ENCODE data around the gene DCUN1D2. TPM values are rescaled to one million over a fixed set of nuclear protein-coding genes. Genes with fewer than 3 reads are reported as not detected.
A peak's percentile ranks its signal among the peaks of the same experiment; 100 is the strongest.
"Not testable (repeated sequence)": the region's sequence is repeated elsewhere in the genome, so short reads cannot be mapped to it uniquely, and the experiment has no call there.

The DCUN1D2 gene
- total RNA-seq, 2 donors from 2014 or later = 18.5 to 24.4 TPM

DNA sequence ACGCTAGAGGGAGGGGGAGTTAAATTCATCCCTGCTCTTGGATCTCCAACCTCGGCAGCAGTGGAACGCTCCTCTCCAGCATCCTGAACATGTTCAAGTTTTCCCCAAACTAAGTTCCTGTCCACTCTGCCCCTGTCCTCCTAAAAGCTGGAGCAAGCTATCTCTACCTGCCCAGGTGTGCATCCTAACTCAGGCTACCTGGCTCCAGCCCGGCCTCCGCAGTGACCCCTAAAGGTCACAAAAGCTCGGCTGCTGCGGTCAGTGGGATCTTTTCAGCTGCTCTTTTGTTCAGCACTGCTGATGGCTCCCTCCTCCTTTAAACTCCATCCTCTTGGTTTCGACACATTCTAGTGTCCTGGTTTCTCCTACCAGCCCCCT, 1.4 kb downstream of the DCUN1D2 start:
- no peak for ATAC-seq (replicated peaks)
- H3K4me3 Mint-ChIP-seq = peak overlapping the region; percentile 93
- H3K27me3 Mint-ChIP-seq = no peaks in the 10 kb centered on the region
- no peaks in the 10 kb centered on the region for H3K9me3 Mint-ChIP-seq
- peak overlapping the region; percentile 87 for H3K27ac Mint-ChIP-seq
- peaks cover 15% of the 10 kb centered on the region for H3K36me3 Mint-ChIP-seq (ENCODE audit: low read depth)
- peaks cover 36% of the 10 kb centered on the region for H3K4me1 Mint-ChIP-seq

DNA sequence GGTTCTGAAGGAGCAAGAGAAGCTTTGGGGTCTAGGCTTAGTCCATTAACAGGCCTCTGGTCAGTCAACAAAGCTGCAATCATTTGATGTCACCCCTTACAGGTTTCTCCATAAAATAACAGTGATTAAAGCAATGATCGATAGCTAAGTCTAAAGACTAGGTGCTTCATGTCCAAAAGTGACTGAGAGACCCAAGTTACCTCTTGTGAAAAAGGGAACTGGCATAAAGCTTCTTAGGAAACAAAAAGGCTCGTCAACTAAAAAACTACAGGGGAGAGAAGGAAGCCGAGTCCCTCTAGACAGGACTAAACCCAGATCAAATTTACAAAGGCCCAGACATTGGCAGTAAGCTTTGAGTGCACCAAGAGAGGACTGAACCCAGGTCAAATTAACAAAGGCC, 2.2 kb downstream of the DCUN1D2 start:
- peak overlapping the region; percentile 93 for H3K4me3 Mint-ChIP-seq
- H3K9me3 Mint-ChIP-seq = no peaks in the 10 kb centered on the region
- no peak for ATAC-seq (replicated peaks)
- no peak overlapping the region for H3K27ac Mint-ChIP-seq
- H3K36me3 Mint-ChIP-seq (ENCODE audit: low read depth) = peaks cover 18% of the 10 kb centered on the region
- H3K4me1 Mint-ChIP-seq = peaks cover 30% of the 10 kb centered on the region
- H3K27me3 Mint-ChIP-seq = no peaks in the 10 kb centered on the region

DNA sequence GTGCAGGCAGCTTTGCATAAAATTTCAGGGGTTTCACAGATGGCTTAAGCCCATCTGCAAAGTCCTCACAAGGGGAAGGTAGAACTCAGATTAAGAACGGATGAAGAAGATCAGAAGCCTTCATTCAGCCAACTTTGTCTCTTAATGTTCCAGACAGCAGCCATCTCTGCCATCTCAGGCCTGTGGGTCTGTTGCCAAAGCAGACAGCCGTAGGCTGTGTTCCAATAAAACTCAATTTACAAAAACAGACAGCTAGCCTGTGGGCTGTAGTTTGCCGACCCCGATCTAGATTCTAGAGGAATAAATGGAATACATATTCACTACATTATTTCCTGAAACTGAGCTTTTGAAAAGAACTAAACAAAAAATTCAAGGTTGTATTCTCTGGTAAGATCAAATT, 3.8 kb downstream of the DCUN1D2 start:
- no peak for ATAC-seq (replicated peaks)
- H3K36me3 Mint-ChIP-seq (ENCODE audit: low read depth) = peaks cover 32% of the 10 kb centered on the region
- no peak overlapping the region for H3K4me3 Mint-ChIP-seq
- H3K4me1 Mint-ChIP-seq = peaks cover 28% of the 10 kb centered on the region
- no peak overlapping the region for H3K27ac Mint-ChIP-seq
- no peaks in the 10 kb centered on the region for H3K9me3 Mint-ChIP-seq
- no peaks in the 10 kb centered on the region for H3K27me3 Mint-ChIP-seq

DNA sequence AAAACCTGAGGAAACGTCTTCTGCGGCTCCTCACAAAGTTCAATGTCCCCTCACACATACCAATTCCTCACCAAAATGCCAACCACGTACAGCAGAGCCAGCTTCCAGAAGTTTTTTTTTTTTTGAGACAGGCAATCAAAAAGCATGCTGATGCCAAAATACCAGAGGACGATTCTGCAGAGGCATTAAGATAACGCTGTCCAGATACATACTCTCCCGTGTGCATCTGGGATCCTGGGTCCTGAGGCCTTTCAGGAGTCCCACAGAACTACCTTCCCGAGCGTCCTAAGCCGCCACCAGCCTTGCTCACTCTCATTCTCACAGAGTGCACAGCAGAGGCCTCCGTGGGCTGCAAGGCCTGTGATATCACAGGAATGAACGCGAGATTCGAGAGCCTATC, 5.0 kb downstream of the DCUN1D2 start:
- H3K4me3 Mint-ChIP-seq = no peak overlapping the region
- H3K36me3 Mint-ChIP-seq (ENCODE audit: low read depth) = peaks cover 36% of the 10 kb centered on the region
- peaks cover 28% of the 10 kb centered on the region for H3K4me1 Mint-ChIP-seq
- ATAC-seq (replicated peaks) = no peak
- H3K27me3 Mint-ChIP-seq = no peaks in the 10 kb centered on the region
- no peak overlapping the region for H3K27ac Mint-ChIP-seq
- no peaks in the 10 kb centered on the region for H3K9me3 Mint-ChIP-seq

DNA sequence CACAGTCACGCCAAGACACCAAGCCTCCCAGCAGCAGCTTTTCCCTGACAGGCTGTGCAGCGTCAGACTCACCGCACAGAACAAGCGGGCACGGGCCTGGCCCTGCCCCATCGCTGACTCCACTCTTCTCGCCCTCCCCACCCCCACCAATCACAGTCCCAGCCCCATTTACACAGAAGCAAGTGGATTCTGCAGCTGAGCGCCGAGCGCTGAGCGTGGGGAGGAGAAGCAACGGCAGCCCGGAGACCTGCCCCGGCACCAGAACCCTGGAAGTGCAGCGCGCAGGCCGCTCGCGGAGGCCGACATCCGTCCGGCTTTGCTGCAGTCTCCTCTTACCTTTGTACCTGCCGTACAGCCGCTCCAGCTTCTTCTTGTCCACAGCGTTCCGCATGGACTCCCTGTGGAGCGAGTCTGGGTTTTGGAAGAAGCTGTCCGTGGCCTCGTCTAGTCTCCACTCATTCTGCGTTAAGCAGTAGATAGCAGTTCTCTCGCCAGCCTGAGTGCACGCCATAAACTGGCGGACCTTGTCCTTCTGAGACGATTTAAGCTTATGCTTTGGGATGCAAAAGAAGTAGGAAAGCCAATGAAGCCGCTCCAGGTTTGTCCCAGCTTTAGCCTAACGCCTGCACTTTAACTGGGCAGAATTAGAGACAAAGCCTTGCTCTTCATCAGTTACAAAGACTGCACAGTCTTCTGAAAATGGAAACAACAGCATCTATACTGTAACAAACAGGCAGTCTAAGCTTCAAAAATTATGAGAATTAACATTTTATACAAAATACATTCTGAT, 6.8 kb downstream of the DCUN1D2 start:
- peak overlapping the region; percentile 50 for H3K27ac Mint-ChIP-seq
- no peak overlapping the region for H3K4me3 Mint-ChIP-seq
- peaks cover 47% of the 10 kb centered on the region for H3K36me3 Mint-ChIP-seq (ENCODE audit: low read depth)
- peaks cover 15% of the 10 kb centered on the region for H3K4me1 Mint-ChIP-seq
- H3K9me3 Mint-ChIP-seq = no peaks in the 10 kb centered on the region
- no peaks in the 10 kb centered on the region for H3K27me3 Mint-ChIP-seq
- ATAC-seq (replicated peaks) = no peak

- Mint-ChIP-seq H3K27me3 (no peaks in the 10 kb centered on the region), H3K9me3 (no peaks in the 10 kb centered on the region), H3K4me1 (peaks cover 9% of the 10 kb centered on the region), H3K36me3 (ENCODE audit: low read depth) (peaks cover 53% of the 10 kb centered on the region), H3K27ac (no peak overlapping the region), H3K4me3 (no peak overlapping the region)
- no peak for ATAC-seq (replicated peaks)
These were observed 7.4 kb downstream of the DCUN1D2 start for GRCh38 chr13:113483081-113483480.

DNA sequence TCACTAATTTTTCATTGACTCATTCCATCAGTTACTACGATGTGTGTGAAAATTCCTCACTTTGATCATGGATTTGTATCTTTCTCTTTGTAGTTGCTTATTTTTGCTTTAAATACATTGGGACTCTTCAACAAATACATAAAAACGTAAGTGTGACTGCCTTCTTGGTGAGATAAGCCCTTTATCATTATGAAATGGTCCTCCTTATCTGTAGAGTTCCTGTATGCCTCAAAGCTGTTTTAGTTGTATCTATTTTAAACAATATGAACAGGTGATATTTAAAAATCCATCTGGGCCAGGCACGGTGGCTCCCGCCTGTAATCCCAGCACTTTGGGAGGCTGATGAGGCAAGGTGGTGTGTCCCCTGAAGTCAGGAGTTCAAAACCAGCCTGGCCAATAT, 11.3 kb downstream of the DCUN1D2 start:
- Mint-ChIP-seq H3K4me3 (no peak overlapping the region), H3K36me3 (ENCODE audit: low read depth) (peaks cover 90% of the 10 kb centered on the region), H3K27ac (no peak overlapping the region), H3K27me3 (no peaks in the 10 kb centered on the region), H3K9me3 (no peaks in the 10 kb centered on the region), H3K4me1 (peaks cover 4% of the 10 kb centered on the region)
- ATAC-seq (replicated peaks) = no peak

DNA sequence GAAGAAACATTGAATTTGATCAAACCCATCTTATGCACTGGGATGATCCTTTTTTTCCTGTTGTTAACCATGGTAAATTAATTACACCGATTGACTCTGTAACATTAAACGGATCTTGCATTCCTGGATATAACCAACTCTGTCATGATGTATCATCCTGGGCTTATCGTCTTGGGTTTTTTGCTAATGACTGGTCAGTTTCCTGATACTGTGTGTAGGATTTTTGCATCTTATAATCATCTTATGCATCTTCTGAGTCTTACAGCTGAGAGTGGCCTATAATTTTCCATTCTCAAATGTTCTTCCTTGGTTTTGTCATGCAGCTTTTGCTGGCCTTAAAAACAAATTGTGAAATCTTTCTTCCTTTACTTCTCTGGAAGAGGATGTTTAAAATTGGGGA, 12.8 kb downstream of the DCUN1D2 start:
- no peak for ATAC-seq (replicated peaks)
- H3K27ac Mint-ChIP-seq = no peak overlapping the region
- no peak overlapping the region for H3K4me3 Mint-ChIP-seq
- no peaks in the 10 kb centered on the region for H3K27me3 Mint-ChIP-seq
- no peaks in the 10 kb centered on the region for H3K4me1 Mint-ChIP-seq
- H3K36me3 Mint-ChIP-seq (ENCODE audit: low read depth) = peaks cover 84% of the 10 kb centered on the region
- no peaks in the 10 kb centered on the region for H3K9me3 Mint-ChIP-seq

DNA sequence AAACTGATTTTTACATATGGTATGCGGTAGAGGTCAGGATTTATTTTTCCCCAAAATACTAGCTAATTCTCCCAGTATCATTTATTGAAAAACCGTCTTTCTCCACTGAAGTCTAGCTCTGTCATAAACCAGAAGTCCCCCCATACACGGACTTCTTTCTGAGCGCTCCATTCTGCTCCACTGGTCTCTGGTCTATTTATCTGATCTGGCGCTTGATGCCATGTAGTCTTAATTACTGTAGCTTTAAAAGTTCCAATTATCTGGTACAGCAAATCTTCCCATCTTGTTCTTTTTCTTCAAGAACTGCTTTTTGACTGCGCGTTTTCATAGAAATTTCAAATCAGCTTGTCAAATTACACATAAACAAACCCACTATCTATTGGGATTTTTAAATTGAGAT, 13.7 kb downstream of the DCUN1D2 start:
- no peak overlapping the region for H3K27ac Mint-ChIP-seq
- H3K4me1 Mint-ChIP-seq = no peaks in the 10 kb centered on the region
- H3K36me3 Mint-ChIP-seq (ENCODE audit: low read depth) = peaks cover 75% of the 10 kb centered on the region
- ATAC-seq (replicated peaks) = no peak
- H3K4me3 Mint-ChIP-seq = no peak overlapping the region
- H3K9me3 Mint-ChIP-seq = no peaks in the 10 kb centered on the region
- H3K27me3 Mint-ChIP-seq = no peaks in the 10 kb centered on the region

DNA sequence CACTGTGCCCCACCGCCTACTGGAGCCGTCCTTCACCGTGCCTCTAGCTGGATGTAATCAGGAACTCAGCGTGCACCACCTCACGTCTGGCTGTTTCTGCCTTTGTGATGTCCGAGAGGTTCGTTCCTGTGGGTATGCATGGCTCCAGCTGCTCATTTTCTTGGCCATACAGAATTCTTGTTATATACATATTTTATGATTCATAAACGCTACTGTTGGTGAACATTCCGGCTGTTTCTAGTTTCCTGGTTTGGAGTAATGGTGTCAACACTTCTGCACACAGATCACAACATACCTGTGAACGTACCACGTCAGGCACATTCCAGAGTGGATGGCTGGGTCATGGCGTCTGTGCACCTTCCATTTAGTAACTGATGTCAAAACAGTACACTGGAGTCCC, 14.6 kb downstream of the DCUN1D2 start:
- no peaks in the 10 kb centered on the region for H3K27me3 Mint-ChIP-seq
- no peak overlapping the region for H3K4me3 Mint-ChIP-seq
- no peaks in the 10 kb centered on the region for H3K9me3 Mint-ChIP-seq
- no peak overlapping the region for H3K27ac Mint-ChIP-seq
- ATAC-seq (replicated peaks) = no peak
- H3K36me3 Mint-ChIP-seq (ENCODE audit: low read depth) = peaks cover 78% of the 10 kb centered on the region
- no peaks in the 10 kb centered on the region for H3K4me1 Mint-ChIP-seq

GRCh38 chr13:113475280-113475679, 15.2 kb downstream of the DCUN1D2 start:
- Mint-ChIP-seq H3K27me3 (no peaks in the 10 kb centered on the region), H3K4me1 (no peaks in the 10 kb centered on the region), H3K36me3 (ENCODE audit: low read depth) (peaks cover 73% of the 10 kb centered on the region), H3K9me3 (no peaks in the 10 kb centered on the region), H3K4me3 (no peak overlapping the region), H3K27ac (no peak overlapping the region)
- no peak for ATAC-seq (replicated peaks)

DNA sequence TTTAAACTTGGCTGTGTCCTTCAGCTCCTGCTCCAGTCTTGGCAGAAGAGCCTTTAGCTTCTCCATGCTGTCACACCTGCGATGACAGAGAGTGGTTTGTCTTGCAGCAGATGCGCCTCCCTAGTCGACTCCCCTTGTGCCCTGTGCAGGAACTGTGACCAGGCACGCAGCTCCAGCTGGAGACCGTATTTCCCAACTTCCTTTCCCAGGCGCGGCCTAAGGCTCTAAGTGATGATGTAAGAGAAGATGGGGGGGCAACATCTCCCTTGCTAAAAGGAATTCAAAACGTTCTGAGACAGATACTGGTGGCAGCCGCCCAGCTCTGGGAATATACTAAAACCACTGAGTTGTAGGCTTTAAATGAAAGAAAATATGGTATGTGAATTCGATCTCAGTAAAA, 16.3 kb downstream of the DCUN1D2 start:
- Mint-ChIP-seq H3K36me3 (ENCODE audit: low read depth) (peaks cover 62% of the 10 kb centered on the region), H3K4me1 (no peaks in the 10 kb centered on the region), H3K27me3 (no peaks in the 10 kb centered on the region), H3K27ac (no peak overlapping the region), H3K4me3 (no peak overlapping the region), H3K9me3 (no peaks in the 10 kb centered on the region)
- ATAC-seq (replicated peaks) = no peak

- Mint-ChIP-seq H3K27me3 (no peaks in the 10 kb centered on the region), H3K36me3 (ENCODE audit: low read depth) (peaks cover 50% of the 10 kb centered on the region), H3K4me3 (no peak overlapping the region), H3K27ac (no peak overlapping the region), H3K9me3 (no peaks in the 10 kb centered on the region), H3K4me1 (no peaks in the 10 kb centered on the region)
- ATAC-seq (replicated peaks) = no peak
These were observed 18.0 kb downstream of the DCUN1D2 start for GRCh38 chr13:113472355-113473025.

- Mint-ChIP-seq H3K4me3 (no peak overlapping the region), H3K27me3 (no peaks in the 10 kb centered on the region), H3K36me3 (ENCODE audit: low read depth) (peaks cover 50% of the 10 kb centered on the region), H3K4me1 (no peaks in the 10 kb centered on the region), H3K27ac (no peak overlapping the region), H3K9me3 (no peaks in the 10 kb centered on the region)
- no peak for ATAC-seq (replicated peaks)
These were observed 18.7 kb downstream of the DCUN1D2 start for GRCh38 chr13:113471844-113472243.

DNA sequence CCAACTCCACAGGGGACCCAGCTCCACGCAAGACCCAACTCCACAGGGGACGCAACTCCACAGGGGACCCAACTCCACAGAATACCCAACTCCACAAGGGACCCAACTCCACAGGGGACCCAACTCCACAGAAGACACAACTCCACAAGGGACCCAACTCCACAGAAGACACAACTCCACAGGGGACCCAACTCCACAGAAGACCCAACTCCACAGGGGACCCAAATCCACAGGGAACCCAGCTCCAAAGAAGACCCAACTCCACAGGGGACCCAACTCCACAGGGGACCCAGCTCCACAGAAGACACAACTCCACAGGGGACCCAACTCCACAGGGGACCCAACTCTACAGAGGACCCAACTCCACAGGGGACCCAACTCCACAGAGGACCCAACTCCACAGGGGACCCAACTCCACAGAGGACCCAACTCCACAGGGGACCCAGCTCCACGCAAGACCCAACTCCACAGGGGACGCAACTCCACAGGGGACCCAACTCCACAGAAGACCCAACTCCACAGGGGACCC, 19.8 kb downstream of the DCUN1D2 start:
- H3K27me3 Mint-ChIP-seq; ATAC-seq (replicated peaks); H3K4me3 Mint-ChIP-seq; H3K9me3 Mint-ChIP-seq; H3K4me1 Mint-ChIP-seq: not testable (repeated sequence)
- Mint-ChIP-seq H3K36me3 (ENCODE audit: low read depth) (peaks cover 46% of the 10 kb centered on the region), H3K27ac (peak overlapping the region; percentile 41)
